ENCODE data around the gene BCAS1.

Gene BCAS1

GRCh38 chr20:53900380-53900999 lies 169.9 kb downstream of the BCAS1 start:
- DNase-seq, result no peak

GRCh38 chr20:53899351-53900167 lies 170.8 kb downstream of the BCAS1 start:
- DNase-seq, result peak; percentile 73

DNA sequence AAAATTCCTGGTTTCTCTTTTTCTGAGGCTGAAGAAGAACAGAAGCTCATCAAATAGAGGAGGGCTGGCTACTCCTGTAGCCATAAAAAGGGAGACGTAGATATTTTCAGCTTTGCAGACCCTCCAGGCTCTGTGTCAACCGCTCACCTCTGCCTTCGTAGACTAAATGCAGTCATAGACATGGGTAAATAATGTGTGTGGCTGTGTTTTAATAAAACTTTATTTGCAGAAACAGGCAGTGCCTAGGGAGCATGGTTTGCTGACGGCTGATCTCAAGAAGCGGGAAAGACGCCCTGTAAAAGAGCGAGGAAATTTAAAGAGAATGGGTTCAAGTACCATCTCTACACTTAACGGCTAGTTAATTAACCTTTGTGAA lies 171.8 kb downstream of the BCAS1 start:
- no peak for DNase-seq

DNA sequence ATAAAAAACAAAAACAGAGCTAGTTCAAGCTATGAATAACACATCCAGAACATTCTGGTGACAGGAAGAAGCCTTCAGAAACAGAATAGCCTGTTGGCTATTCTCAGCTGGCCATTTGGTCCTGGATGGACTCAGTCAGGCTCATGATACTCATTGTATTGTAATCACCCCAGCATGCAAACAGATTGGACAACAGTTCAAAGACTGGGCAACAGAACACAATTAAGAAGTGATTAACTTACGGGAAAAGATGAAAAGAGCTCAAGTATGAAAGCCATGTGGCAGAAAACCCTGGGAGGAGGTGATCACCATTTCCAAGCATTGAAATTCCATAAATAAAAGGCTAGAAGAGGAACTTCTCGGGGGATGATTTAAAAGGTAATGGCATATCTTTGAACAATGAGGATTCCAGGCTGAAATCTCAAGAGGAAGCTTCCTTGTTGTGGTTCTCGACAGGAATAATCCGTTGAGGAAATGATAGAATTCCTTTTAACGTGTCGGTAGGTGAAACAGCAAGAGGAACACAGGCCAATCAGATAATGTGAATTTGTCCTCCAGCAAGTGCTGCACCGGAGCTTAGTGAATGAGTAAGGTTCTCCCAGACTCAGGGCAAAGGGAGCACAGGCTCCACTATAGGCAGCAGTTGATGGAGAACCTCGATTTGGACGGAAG lies 172.4 kb downstream of the BCAS1 start:
- DNase-seq, result no peak

GRCh38 chr20:53896647-53897046 lies 173.7 kb downstream of the BCAS1 start:
- DNase-seq, result no peak

DNA sequence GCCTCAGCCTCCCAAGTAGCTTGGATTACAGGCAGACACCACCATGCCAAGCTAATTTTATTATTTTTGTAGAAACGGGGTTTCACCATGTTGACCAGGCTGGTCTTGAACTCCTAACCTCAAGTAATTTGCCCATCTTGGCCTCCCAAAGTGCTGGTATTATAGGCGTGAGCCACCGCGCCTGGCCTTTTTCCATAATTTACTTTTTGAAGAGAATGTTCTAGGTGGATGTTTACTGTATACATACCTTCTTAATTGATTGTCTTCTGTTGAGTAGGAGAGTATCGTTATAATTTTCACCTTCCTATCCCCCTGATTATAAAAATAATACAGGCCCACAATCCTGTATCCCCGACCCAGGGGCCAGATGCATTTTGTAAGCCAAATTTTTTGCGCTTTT lies 174.4 kb downstream of the BCAS1 start:
- DNase-seq, result no peak

GRCh38 chr20:53895385-53895755 lies 175.0 kb downstream of the BCAS1 start:
- DNase-seq, result no peak

DNA sequence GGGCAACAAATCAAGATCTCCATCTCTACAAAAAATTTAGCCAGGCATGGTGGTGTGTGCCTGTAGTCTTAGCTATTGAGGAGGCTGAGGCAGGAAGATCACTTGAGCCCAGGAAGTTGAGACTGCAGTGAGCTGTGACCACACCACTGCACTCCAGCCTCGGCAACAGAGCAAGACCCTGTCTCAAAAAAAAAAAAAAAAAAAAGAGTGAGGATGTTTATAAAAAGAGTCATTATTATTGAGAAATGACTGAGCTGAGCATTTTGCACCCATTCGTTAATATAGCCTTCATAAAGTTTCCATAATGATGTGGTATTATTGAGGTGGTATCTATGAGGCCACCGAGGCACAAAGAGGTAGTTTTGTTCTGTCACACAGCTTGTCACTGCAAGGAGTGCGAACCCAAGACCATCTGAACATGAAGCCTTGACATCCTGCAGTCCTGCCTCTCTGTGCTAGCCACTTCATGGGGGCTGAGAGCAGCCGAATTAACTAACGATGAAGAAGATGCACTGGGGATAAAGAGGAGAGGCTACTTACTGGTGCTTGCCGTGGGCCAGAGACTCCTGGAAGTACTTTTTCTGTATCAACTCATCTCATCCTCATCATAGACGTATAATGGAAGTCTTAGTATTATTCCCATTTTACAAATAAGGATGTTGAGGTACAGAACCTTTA lies 175.5 kb downstream of the BCAS1 start:
- no peak for DNase-seq

Measured in NK-92 treated with Interleukin-12 subunit alpha and Interleukin-12 subunit beta, amount 100 ng/mL, for 24 hours (cell line).